Measurements from ENCODE around the gene BRSK1.

Gene BRSK1

GRCh38 chr19:55350620-55351315 lies 67.0 kb downstream of the BRSK1 start:
- DNase-seq: no peak

GRCh38 chr19:55352040-55352439 lies 68.2 kb downstream of the BRSK1 start:
- DNase-seq: no peak

GRCh38 chr19:55352549-55353145 lies 68.8 kb downstream of the BRSK1 start:
- no peak for DNase-seq

DNA sequence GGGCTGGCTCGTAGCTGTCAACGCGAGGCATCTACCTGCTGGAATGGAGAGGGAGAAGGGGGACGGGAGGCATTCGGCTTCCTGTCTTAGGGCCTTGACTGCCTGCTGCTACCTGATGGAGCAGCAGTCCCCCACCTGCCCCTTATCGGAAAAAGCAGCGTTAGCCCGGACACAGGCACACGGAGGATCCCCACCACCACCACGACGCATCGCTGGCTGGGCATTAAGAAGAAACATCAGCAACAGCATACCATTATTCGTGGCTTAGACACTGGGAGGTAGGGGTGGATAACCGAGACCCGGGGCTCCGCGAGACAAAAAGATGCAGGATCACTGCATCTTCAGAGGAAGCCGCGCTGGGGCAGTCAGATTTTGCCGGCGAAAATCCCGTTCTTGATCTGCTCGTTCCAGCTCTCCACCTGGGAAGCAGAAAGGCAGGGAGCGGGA lies 69.6 kb downstream of the BRSK1 start:
- DNase-seq: no peak

DNA sequence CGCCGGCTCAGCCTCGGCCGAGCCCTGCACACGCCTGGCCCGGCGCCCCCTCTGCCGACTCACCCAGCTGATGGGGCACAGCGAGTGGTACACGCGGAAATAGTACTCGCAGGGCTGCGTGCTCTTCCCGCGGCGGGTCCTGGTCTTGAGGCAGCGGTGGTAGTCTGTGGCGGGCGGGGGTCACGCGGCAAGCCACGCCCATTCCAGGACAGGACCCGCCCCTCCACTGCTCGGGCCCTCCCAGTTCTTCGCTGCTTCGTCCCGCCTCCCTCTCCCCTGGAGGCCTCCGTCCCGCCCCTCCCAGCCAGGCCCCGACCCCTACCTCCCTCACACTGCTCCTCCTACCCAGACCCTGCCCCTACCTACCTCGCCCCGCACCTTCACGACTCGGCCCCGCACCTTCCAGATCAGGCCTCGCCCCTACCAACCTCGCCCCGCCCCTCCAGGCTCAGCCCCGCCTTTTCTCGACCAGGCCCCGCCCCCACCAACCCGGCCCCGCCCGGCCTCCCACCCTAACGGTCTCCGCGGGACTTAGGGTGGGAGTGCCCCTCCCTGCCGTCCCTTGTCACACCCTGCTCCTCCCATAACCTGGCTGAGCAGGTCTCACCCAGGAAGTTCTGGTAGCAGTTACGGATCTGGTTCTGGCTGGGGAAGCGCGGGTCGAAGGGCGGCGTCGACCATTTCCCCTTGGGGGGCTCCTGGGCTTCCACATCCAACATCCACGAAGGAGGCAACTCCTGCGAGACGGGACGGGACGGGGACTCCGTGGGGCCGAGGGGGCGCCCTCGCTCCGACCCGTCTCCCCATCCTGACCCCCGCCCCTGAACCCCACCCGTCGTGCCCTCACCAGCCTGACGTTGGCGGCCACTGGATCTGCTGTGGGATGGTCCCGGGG lies 70.3 kb downstream of the BRSK1 start:
- peak in 7 of 56 donors; percentile 5 to 83 (median 16) for DNase-seq

DNA sequence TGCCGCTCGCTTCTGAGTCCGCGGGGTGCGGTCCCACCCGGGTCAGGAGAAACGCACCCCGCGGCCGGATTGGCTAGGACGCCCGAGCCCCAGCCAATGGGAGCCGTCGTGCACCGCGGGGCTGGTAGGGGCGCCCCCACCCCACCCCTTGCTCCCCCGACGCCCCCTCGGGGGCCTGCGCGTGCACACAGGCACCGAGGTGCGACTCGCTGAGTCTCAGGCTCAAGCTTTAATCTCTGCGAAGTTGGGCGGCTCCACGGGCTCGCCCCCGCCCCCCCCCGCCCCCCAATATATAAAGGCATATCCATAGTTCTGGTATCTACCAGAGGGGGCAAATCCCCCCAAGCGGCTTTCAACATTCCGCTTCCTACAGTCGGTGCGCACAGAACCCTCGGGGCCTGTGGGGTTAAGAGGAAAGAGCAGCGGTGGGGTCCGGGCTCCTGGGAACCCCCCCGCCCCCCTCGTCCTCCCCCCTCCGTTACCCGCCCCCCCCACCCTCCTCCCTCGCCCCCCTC lies 71.0 kb downstream of the BRSK1 start, which contains the start of gene COX6B2:
COX6B2 (minus strand) TSS at position 22 of the 515 bp plus-strand sequence. CDS start 198 bp downstream, outside the sequence.
- peak in 1 of 56 donors; percentile 38 for DNase-seq

GRCh38 chr19:55355213-55355821 lies 71.5 kb downstream of the BRSK1 start:
- DNase-seq: no peak

- no peak for DNase-seq
Measured at GRCh38 chr19:55358493-55358892, 74.7 kb downstream of the BRSK1 start.

GRCh38 chr19:55358943-55359908 lies 75.4 kb downstream of the BRSK1 start:
- no peak for DNase-seq

DNA sequence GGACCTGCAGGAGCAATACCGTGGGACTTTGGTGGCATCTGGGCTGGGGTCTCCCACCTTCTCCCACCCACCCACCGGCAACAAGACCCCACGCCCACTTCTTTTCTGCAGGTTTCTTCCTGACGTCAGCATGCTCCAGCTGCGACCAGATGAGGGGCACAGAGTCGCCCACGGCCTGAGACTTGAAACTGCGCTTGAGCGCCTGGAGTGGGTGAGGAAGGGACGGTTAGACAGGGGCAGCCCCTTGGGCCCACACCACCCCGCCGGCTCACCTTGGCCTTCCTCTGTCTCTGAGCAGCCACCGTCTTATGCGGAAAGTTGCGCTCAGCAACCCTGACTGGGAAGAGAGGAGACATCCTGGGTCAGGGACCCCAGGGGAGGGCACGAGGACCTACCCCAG lies 77.1 kb downstream of the BRSK1 start:
- no peak for DNase-seq

Measured in nucleus accumbens (tissue), 56 donors.